Measurements from ENCODE around the gene CACNA1E. TPM values are rescaled to one million over a fixed set of nuclear protein-coding genes. Genes with fewer than 3 reads are reported as not detected.

Gene CACNA1E
- total and polyA plus RNA-seq, 2 donors (not counting 1 experiment from before 2014, with no cell fraction given) = 0.37 to 0.40 TPM

GRCh38 chr1:181508486-181509165 is 25.3 kb downstream of the CACNA1E start:
- no peaks in the 10 kb centered on the region for H3K79me2 ChIP-seq (ENCODE audit: control insufficient read depth, insufficient read depth, low read length)
- Mint-ChIP-seq H3K4me1 (peaks cover 57% of the 10 kb centered on the region), H3K27ac (peak overlapping the region; percentile 85), H3K4me3 (peak overlapping the region; percentile 62), H3K9me3 (ENCODE audit: insufficient read depth) (no peaks in the 10 kb centered on the region), H3K27me3 (no peaks in the 10 kb centered on the region)
- no peaks in the 10 kb centered on the region for H3K36me3 ChIP-seq (replicated peaks in 1 of 2; ENCODE audit: control extremely low read depth in 1 of 2, control insufficient read depth in 1 of 2, extremely low read depth in 1 of 2, insufficient read depth in 2 of 2, low read length in 1 of 2)
- H4K20me1 ChIP-seq (ENCODE audit: control insufficient read depth, insufficient read depth, low read length, poor library complexity, severe bottlenecking) = no peaks in the 10 kb centered on the region
- DNase-seq (no peak), ATAC-seq (ENCODE audit: low read depth) (peak; percentile 57)
- peaks cover 0 to 5% (median 0%) of the 10 kb centered on the region in 3 donors for H3K9me3 ChIP-seq (ENCODE audit: control extremely low read depth in 1 of 3, control insufficient read depth in 2 of 3, insufficient read depth in 1 of 3, low read length in 2 of 3)
- 71% methylated on average over 7 of the region's 9 CpGs for WGBS (ENCODE audit: insufficient coverage)
- no peak for TF ChIP-seq EZH2 (IDR thresholded peaks at IDR 0.05; ENCODE audit: borderline replicate concordance, insufficient read depth, low read depth, low read length, poor library complexity, severe bottlenecking)
- no peak for TF ChIP-seq CTCF (IDR thresholded peaks at IDR 0.05)
- H3K4me2 ChIP-seq (replicated peaks; ENCODE audit: low read depth, low read length, poor library complexity, severe bottlenecking) = peak overlapping the region; percentile 28
- H2AFZ ChIP-seq (ENCODE audit: insufficient read depth, low read depth, low read length, poor library complexity, severe bottlenecking) = peak overlapping the region; percentile 31
- peaks cover 46 to 58% of the 10 kb centered on the region in 2 donors for H3K4me1 ChIP-seq (ENCODE audit: control insufficient read depth in 2 of 2, insufficient read depth in 2 of 2, low read length in 2 of 2)
- ChIA-PET CTCF (no interaction called here), POLR2A (no interaction called here)
- no peak overlapping the region for H3K4me3 ChIP-seq (ENCODE audit: control extremely low read depth in 1 of 5, extremely low read depth in 1 of 5, insufficient read depth in 1 of 5, low read depth in 2 of 5, low read length in 4 of 5)
- no peak overlapping the region for H3K27ac ChIP-seq (ENCODE audit: low read length in 2 of 2)
- no peaks in the 10 kb centered on the region for H3K27me3 ChIP-seq (replicated peaks in 1 of 4; ENCODE audit: control extremely low read depth in 1 of 4, control insufficient read depth in 3 of 4, insufficient read depth in 4 of 4, low read length in 3 of 4)
- intact Hi-C loops (cut with micrococcal nuclease) = no loop called here
- no peak overlapping the region for H3K9ac ChIP-seq (ENCODE audit: low read length)

GRCh38 chr1:181513786-181514297 is 30.5 kb downstream of the CACNA1E start:
- H4K20me1 ChIP-seq (ENCODE audit: control insufficient read depth, insufficient read depth, low read length, poor library complexity, severe bottlenecking) = no peaks in the 10 kb centered on the region
- ChIA-PET POLR2A (no interaction called here), CTCF (no interaction called here)
- Mint-ChIP-seq H3K9me3 (ENCODE audit: insufficient read depth) (no peaks in the 10 kb centered on the region), H3K4me1 (peaks cover 16% of the 10 kb centered on the region), H3K27ac (no peak overlapping the region), H3K4me3 (no peak overlapping the region), H3K27me3 (no peaks in the 10 kb centered on the region)
- no peak for ATAC-seq (ENCODE audit: low read depth)
- H3K79me2 ChIP-seq (ENCODE audit: control insufficient read depth, insufficient read depth, low read length) = no peaks in the 10 kb centered on the region
- TF ChIP-seq EZH2 (IDR thresholded peaks at IDR 0.05; ENCODE audit: borderline replicate concordance, insufficient read depth, low read depth, low read length, poor library complexity, severe bottlenecking) (no peak), CTCF (IDR thresholded peaks at IDR 0.05) (no peak)
- 63% methylated on average over 2 of the region's 4 CpGs for WGBS (ENCODE audit: insufficient coverage)
- H3K4me1 ChIP-seq (ENCODE audit: control insufficient read depth in 2 of 2, insufficient read depth in 2 of 2, low read length in 2 of 2) = peaks cover 7 to 15% of the 10 kb centered on the region in 2 donors
- DNase-seq = no peak
- H3K27ac ChIP-seq (ENCODE audit: low read length in 2 of 2) = no peak overlapping the region
- no peak overlapping the region for H2AFZ ChIP-seq (ENCODE audit: insufficient read depth, low read depth, low read length, poor library complexity, severe bottlenecking)
- intact Hi-C loops (cut with micrococcal nuclease) = no loop called here
- no peaks in the 10 kb centered on the region for H3K9me3 ChIP-seq (ENCODE audit: control extremely low read depth in 1 of 3, control insufficient read depth in 2 of 3, insufficient read depth in 1 of 3, low read length in 2 of 3)
- H3K27me3 ChIP-seq (replicated peaks in 1 of 4; ENCODE audit: control extremely low read depth in 1 of 4, control insufficient read depth in 3 of 4, insufficient read depth in 4 of 4, low read length in 3 of 4) = no peaks in the 10 kb centered on the region
- H3K4me2 ChIP-seq (replicated peaks; ENCODE audit: low read depth, low read length, poor library complexity, severe bottlenecking) = no peak overlapping the region
- H3K4me3 ChIP-seq (ENCODE audit: control extremely low read depth in 1 of 5, extremely low read depth in 1 of 5, insufficient read depth in 1 of 5, low read depth in 2 of 5, low read length in 4 of 5) = no peak overlapping the region
- H3K9ac ChIP-seq (ENCODE audit: low read length) = no peak overlapping the region
- no peaks in the 10 kb centered on the region for H3K36me3 ChIP-seq (replicated peaks in 1 of 2; ENCODE audit: control extremely low read depth in 1 of 2, control insufficient read depth in 1 of 2, extremely low read depth in 1 of 2, insufficient read depth in 2 of 2, low read length in 1 of 2)
